Activated CD4-positive, CD25-positive, alpha-beta regulatory T cell treated with anti-CD3 and anti-CD28 coated beads, Interleukin-2, amount 50 U/mL, for 24 hours (primary cell): ENCODE results near the gene E2F8.
"Not testable (repeated sequence)": the region's sequence is repeated elsewhere in the genome, so short reads cannot be mapped to it uniquely, and the experiment has no call there.

Experiments used
- ATAC-seq, 2 donors: fragments of 150-1000 bp; cut with Tn5 transposase; one replicate each; pipeline ENCODE4 v1.10.0; 2021; ENCODE audit warnings: mild to moderate bottlenecking in 1 of 2, moderate library complexity in 1 of 2

Gene E2F8, protein sequence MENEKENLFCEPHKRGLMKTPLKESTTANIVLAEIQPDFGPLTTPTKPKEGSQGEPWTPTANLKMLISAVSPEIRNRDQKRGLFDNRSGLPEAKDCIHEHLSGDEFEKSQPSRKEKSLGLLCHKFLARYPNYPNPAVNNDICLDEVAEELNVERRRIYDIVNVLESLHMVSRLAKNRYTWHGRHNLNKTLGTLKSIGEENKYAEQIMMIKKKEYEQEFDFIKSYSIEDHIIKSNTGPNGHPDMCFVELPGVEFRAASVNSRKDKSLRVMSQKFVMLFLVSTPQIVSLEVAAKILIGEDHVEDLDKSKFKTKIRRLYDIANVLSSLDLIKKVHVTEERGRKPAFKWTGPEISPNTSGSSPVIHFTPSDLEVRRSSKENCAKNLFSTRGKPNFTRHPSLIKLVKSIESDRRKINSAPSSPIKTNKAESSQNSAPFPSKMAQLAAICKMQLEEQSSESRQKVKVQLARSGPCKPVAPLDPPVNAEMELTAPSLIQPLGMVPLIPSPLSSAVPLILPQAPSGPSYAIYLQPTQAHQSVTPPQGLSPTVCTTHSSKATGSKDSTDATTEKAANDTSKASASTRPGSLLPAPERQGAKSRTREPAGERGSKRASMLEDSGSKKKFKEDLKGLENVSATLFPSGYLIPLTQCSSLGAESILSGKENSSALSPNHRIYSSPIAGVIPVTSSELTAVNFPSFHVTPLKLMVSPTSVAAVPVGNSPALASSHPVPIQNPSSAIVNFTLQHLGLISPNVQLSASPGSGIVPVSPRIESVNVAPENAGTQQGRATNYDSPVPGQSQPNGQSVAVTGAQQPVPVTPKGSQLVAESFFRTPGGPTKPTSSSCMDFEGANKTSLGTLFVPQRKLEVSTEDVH

GRCh38 chr11:19240420-19241259 lies at the start of gene E2F8:
Gene E2F8 (minus strand): TSS chr11:19240945. CDS start chr11:19240121, 824 bp downstream.
- peak; percentile 87 to 88 for ATAC-seq

- ATAC-seq, result no peak
These were observed 49.6 kb upstream of the E2F8 start for GRCh38 chr11:19290356-19290755.

DNA sequence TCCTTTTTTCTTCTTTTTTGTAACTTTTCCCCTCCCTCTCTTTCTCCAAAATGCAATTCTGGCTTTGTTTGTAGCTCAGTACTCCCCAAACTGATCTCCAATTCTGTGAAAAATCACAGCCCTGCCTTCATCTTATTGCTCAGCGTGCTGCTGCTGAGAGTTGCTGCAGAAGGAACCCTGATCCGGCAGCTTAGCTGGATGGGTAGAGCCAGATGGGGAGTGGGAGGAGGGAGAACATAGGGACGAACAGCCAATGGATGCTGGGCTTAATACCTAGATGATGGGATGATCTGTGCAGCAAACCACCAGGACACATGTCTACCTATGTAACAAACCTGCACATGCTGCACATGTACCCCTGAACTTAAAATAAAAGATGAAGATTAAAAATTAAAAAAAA lies 47.5 kb upstream of the E2F8 start:
- no peak for ATAC-seq

DNA sequence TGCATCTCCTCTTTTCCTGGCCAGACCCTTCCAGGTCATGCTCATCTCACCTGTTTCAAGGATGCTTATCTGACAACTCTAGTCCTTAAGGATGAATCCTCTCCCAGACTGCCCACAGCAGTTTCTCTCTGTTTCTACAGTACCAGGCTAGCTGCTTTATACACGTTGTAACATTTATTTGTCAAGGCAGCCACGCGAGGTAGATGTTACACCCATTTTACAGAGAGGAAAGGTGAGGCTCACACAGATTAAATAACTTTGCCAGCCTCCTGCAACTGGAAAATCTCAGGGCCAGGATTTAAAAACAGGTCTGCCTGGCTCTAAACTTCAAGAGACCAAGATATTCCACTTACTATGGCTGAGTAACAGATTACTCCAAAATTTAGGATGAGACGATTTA lies 45.7 kb upstream of the E2F8 start:
- ATAC-seq, result no peak

DNA sequence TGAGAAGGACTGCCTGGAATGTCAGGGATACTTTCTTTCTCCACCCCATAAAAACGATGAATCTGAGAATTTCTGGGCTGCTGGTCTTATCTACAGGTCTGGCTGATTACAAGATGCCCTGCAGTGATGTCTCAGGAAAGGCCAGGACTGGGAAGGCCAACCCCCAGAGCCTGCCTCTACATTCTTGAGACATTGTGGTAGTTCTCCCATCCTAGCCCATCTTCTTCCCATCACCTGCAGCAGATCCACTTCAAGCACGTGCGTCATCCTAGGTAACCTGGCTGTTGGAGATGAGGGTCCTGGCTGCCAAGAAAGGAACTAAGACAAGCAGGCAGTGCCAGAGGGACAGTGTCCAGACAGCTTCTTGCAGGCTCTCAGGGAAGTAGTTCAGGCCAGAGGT lies 44.1 kb upstream of the E2F8 start:
- ATAC-seq, result no peak

DNA sequence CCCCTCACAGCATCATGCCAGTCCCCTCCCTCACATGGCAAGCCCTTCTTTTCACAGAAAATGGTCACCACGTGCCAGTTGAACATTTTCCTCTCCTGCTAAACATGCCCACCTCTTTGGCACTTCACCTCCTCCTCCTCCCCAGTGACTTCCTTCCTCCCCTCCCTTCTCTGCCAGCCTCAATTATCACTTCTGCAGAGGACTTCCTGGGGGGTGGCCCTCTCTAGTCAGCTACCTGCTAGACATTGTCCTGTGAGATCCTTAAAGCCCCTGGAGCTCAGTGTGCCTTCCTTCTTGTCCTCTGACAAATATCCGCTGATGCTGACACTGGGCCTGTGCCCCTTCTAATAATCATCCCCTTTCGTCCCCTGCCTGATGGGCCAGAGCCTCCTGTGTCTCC lies 43.2 kb upstream of the E2F8 start:
- no peak for ATAC-seq

DNA sequence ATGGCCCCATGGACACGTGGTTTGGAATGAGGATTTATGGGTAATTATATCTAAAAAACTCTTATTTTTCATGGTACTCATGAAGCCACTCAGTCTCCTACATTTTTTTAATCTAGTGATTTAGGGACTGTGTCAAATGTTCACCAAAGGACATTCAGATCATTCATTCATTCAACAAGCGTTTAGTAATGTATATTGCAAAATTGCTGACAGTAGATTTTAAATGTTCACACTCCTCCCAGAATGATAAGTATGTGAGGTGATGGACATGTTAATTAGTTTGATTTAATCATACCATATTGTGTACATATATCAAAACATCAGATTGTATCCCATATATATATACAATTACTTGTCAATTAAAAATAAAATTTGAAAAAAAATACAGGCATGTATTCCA lies 40.8 kb upstream of the E2F8 start:
- ATAC-seq, result no peak

GRCh38 chr11:19281041-19281440 lies 40.3 kb upstream of the E2F8 start:
- no peak for ATAC-seq

DNA sequence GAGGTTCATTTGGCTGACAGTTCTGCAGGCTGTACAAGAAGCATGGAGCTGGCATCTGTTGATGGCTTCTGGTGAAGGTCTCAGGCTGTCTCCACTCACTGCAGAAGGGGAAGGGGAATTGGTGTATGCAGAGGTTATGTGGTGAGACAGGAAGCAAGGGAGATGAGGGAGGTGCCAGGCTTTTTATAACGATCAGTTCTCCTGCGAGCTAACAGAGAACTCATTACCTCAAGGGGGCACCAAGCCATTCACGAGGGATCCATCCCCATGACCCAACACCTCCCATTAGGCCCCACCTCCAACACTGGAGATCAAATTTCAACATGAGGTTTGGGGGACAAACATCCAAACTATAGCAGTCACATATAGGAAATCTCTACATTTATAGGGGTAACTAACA lies 38.7 kb upstream of the E2F8 start:
- no peak for ATAC-seq

DNA sequence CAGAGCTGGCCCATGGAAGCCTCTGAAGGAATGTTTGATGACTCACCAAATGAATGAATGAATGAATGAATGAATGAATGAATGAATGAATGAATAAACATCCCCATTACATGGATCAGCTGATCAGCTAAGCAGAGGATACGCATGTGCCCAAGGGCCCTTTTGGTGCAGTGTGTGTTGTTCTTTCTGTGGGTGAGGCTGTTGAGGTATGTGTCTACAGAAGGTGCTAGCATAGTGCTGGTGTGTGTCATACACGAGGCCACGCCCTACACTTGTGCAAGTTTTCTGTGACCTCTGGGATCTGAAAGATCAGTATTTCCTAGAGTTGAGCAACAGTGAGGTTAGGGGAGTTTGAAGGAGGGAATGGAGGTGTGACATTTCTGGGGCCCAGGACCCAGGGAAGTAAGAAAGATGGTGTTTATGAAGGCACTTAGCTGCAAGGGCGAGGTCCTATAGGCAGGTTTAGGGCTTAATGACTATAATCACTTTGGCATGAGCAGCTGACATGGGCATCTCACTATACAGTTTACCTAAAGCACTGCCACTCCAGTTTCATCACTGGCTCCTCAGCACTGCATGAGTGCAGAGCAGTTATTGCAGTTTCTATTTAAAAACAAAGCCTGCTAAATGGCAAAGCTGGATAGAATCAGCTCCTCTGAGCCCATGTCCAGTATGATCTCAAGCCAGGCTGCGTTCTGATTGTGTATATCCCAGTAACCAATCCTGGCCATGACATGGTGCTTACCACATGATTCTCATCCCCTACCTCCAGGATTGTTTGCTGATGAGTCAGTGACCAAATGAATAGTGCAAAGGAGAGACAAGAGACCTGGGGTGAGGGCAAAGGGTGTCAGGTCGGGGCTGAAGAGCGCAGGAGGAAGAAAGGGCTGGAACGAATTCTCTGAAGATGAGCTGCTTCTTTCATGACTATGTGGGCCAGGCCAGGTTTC lies 36.4 kb upstream of the E2F8 start:
- ATAC-seq, result no peak

DNA sequence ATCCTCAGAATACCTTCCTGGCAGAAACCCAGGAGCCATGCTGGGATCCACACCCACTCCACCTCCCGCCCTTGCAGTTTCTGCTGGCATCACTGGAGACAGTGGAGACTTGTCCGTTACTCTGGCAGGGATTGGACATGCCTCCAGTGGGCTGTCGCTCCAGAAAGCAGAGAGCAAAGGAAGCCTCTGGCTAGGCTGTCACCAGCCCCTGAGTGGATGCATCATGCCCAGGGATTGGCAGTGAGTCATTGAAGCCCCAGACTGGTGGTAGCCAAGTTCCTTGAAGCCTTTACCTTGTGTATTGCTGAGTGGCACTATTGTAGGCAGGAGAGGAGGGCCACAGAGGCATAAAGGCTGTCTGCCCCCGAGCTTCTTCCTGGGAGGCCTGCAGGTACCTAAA lies 34.8 kb upstream of the E2F8 start:
- no peak for ATAC-seq

GRCh38 chr11:19273219-19273618 lies 32.5 kb upstream of the E2F8 start:
- not testable (repeated sequence) for ATAC-seq

GRCh38 chr11:19268909-19269308 lies 28.2 kb upstream of the E2F8 start:
- no peak for ATAC-seq

- ATAC-seq, result no peak
These were observed 26.8 kb upstream of the E2F8 start for GRCh38 chr11:19267567-19267966.

DNA sequence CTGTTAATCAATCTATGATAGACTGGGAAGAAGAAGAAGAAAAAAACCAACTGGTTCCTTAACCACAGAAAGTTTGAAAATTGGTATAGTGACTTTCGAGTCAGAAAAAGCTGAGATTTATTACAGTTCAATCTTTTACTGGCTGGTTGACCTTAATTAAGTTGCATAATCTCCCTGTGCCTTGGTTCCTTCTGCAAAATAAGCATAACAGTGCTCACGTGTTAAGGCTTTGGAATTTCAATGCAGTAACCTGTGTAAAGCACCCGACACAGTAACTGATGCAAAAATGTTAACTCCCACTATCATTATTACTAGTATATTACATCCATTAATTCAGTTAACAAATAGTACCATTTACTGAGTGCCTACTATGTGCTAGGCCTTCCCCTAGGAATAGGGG lies 22.6 kb upstream of the E2F8 start:
- ATAC-seq, result no peak

- peak in 1 of 2 donors; percentile 55 for ATAC-seq
These were observed 19.0 kb upstream of the E2F8 start for GRCh38 chr11:19259487-19260345.

DNA sequence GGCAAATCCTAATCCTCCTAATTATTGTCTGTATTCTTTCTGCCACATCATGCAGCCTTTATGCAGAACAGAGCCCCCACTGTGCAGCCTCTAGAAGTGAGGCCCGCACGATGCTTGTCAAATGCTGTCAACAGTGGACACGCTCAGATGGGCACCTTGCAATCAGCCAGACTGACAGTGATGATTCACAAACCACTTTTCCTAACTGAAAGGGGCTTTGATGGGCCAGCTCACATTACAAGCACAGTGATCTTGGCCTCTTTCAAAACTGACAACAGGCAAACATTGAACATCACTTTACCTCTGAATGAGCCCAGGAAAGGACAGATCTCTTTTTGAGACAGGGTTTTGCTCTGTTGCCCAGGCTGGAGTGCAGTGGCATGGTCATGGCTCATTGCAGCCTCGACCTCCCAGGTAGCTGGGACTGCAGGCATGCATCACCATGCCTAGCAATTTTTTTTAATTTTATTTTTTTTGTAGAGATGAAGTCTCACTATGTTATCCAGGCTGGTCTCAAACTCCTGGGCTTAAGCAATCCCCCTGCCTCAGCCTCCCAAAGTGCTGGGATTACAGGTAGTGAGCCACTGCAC lies 18.0 kb upstream of the E2F8 start:
- no peak for ATAC-seq

DNA sequence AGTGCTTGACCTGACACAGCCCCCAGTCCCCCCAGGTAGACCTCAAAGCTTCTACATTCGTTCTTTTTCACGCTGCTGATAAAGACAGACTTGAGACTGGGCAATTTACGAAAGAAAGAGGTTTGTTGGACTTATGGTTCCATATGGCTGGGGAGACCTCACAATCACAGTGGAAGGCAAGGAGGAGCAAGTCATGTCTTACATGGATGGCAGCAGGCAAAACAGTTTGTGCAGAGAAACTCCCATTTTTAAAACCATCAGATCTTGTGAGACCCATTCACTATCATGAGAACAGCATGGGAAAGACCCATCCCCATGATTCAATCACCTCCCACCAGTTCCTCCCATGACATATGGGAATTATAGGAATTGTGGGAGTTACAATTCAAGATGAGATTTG lies 13.7 kb upstream of the E2F8 start:
- ATAC-seq, result not testable (repeated sequence)

DNA sequence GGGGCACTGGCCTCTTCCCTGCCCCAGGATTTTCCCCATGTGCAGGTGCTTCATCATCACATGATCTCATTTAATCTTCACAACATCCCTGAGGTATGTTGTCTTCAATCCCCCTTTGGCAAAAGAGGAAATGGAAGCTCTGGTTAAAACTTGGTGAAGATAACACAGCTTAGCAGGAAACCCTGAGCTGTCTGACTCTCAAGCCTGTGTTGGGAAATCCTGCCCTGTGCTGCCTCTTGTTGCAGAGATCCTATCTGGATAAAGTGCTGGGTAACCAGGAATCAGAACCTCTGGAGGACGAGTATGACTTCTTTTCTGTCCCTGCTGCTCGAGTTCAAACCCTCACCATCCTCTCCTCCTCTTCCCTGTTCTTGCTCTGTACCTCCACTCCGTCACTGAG lies 13.1 kb upstream of the E2F8 start:
- no peak for ATAC-seq

DNA sequence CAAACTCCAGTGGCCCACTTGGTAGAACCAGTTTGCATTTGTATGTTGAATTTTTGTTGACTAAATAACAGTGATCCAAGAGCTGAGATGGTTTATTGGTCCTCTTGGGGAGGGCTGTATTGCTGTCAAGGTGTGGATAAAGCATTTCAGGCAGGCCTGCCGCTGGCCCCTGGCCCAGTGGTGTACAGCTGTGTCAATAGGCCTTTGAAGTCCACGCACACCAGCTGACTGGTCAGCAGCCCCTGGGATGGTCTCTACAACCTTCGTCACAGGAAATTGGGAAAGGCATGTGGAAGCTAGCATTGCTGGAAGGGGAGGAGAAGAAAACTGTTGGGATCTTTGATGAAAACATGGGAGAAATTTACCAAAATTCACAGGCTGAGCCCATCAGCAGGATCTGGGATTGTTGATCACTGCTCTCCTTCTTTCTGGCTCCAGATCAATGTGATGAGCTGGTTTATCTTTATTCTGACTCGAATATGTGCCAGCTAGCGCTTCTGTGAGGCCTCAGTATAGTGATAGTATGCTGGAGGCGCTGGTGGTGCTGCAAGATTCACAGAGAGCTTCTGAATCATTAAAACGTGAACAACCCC lies 12.5 kb upstream of the E2F8 start:
- no peak for ATAC-seq
